ENCODE data around the gene NPTX2.
"Not testable (repeated sequence)": the region's sequence is repeated elsewhere in the genome, so short reads cannot be mapped to it uniquely, and the experiment has no call there.

The NPTX2 gene

DNA sequence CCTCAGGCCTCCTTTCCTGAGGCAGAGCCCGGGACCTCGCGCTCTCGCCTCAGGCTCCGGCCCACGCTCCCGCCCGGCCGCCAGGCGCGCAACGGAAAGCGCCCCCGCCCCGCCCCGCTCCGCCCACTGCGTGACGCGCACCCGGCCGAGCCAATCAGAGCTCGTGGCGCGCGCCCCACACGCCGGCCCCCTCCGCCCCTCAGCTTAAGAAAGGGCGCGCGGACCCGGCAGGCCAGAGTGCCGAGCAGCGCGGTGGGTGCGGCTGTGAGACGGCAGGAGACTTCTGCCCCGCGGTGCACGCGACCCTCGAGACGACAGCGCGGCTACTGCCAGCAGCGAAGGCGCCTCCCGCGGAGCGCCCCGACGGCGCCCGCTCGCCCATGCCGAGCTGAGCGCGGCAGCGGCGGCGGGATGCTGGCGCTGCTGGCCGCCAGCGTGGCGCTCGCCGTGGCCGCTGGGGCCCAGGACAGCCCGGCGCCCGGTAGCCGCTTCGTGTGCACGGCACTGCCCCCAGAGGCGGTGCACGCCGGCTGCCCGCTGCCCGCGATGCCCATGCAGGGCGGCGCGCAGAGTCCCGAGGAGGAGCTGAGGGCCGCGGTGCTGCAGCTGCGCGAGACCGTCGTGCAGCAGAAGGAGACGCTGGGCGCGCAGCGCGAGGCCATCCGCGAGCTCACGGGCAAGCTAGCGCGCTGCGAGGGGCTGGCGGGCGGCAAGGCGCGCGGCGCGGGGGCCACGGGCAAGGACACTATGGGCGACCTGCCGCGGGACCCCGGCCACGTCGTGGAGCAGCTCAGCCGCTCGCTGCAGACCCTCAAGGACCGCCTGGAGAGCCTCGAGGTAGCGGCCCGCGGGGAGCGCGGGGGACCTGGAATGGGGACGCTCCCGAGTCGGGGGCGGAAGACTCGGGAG lies at the start of gene NPTX2:
NPTX2 (plus strand) TSS at position 235 of the 909 bp plus-strand sequence; CDS start at position 412, 177 bp downstream.
- no peak for DNase-seq

- no peak for DNase-seq
Measured at GRCh38 chr7:98567991-98568390, 49.1 kb upstream of the NPTX2 start.

GRCh38 chr7:98568891-98569290 lies 48.2 kb upstream of the NPTX2 start:
- DNase-seq, result peak; percentile 11

GRCh38 chr7:98569691-98570337 lies 47.3 kb upstream of the NPTX2 start:
- DNase-seq, result no peak

GRCh38 chr7:98571006-98571405 lies 46.1 kb upstream of the NPTX2 start:
- DNase-seq, result no peak

DNA sequence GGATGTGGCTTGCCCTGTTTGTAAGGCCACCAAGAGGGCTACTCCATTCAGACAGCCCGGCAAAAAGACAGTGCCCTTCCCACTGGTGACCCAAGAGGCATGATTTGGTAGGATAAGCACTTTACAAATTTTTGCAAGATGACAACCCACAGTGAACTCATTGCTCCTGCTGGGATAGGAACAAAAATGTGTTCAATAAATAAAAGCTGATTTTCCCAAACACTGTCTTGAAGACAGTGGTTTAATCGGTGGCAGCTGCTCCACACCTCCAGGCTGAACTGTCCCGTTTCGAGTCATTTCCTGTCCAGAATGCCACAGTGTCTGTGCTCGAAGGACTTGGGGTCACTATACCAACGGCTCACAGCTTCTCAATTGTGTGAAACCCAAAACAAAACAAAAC lies 45.1 kb upstream of the NPTX2 start:
- no peak for DNase-seq

- not testable (repeated sequence) for DNase-seq
Measured at GRCh38 chr7:98572716-98573115, 44.4 kb upstream of the NPTX2 start.

DNA sequence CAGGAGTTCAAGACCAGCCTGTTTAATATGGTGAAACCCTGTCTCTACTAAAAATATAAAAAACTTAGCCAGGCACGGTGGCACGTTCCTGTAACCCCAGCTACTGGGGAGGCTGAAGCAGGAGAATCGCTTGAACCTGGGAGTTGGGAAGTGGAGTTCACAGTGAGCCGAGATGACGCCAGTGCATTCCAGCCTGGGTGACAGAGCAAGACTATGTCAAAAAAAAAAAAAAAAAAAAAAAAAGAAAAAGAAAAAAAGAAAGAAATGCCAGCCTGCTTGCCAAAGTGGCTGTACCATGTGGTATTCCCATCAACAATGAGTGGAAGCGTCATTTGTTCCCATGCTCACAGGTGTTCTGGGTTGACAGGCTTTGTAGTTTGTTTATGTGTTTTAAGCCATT lies 43.3 kb upstream of the NPTX2 start:
- no peak for DNase-seq

- no peak for DNase-seq
Measured at GRCh38 chr7:98575878-98576277, 41.2 kb upstream of the NPTX2 start.

DNA sequence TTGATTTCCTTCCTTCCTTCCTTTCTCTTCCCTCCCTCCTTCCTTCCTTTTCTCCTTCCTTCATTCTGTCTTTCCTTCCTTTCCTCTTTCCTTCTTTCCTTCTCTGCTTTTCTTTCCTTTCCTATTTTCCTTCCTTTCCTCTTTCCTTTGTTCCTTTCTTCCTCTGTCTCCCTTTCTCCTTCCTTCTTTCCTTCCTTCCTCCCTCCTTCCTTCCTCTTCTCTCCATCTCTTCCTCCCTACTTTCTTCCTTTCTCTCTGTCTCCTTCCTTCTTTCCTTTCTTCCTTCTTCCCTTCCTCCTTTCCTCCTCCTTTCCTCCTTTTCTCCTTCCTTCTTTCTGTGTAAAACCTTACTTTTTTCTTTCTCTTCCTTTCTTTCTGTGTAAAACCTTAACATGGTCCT lies 32.3 kb upstream of the NPTX2 start:
- no peak for DNase-seq

DNA sequence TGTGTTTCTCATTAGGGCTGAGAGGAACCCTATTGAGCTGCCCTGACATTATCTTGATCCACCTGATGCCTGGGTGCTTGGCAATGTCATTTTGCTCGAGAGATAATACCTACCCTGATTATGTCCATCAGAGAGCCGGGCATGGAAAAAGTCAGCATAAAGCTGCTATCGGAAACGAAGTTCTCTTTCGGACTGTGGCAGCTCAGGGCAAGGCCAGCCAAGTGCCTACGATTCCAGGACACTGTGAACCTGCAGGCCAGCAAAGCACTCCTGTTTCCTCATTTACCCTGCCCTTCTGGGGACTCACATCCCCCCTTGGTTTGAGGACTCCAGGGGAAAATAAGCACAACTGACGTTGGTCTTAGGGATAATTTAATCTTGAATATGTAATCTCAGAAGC lies 25.2 kb upstream of the NPTX2 start:
- DNase-seq, result no peak

GRCh38 chr7:98594348-98594747 lies 22.7 kb upstream of the NPTX2 start:
- no peak for DNase-seq

DNA sequence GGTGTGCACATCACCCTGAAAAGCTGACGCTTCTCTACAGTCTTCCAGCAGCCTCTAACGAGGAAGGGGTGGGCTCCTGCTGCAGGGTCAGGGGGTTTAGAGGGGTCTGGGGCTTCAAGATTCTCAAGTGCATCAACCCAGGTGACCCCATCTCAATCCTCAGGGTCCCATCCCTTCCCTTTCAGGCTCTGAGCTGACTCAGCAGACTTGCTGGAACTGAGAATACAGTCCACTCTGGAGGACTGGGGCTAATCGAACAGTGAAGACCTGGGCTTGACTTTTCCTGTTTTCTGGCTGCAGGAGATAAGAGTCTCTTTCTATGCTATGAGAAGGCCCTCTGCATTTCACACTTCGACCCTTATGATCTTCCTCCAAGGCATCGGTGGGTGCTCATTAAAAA lies 22.3 kb upstream of the NPTX2 start:
- no peak for DNase-seq

DNA sequence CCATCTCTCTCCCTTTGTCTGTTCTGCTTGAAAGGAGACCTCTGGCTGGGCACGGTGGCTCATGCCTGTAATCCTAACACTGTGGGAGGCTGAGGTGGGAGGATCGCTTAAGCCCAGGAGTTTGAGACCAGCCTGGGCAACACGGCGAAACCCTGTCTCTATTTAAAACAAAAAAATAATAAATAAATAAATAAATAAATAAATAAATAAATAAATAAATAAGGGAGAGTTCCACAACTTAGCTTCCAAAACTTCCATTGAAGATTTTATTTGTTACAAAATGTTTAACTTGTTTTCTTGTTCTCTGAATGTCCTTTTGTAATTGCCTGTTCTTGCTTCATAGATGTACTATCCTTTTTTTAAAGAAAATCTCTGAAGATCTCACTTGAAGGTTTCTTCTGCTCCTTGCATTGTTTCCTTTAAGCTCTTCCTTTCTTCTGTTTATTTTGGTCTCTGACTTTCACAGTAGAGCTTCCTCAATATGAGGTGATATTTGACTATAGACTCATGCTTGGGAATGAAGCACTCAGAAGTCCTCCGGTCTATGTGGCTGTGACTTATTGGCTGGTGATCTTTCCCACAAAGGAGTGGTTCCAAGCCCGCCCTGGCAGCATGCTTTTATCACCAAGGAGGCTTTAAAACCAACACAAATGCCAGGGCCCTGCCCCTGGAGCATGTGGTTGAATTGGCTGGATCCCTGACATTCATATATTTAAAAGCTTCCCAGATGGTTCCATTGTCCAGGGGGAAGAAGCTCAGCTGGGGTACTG lies 18.1 kb upstream of the NPTX2 start:
- DNase-seq, result no peak

DNA sequence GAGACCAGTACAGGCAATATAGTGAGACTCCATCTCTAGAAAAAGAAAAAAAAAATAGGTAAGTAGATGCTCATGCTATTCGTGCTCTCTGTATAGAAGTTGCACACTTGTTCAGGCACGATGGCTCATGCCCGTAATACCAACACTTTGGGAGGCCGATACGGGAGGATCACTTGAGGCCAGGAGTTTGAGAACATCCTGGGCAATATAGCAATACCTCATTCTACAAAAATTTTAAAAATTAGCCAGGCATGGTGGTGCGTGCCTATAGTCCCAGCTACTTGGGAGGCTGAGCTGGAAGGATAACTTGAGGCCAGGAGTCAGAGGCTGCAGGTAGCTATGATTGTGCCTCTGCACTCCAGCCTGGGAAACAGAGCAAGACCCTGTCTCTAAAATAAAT lies 17.2 kb upstream of the NPTX2 start:
- no peak for DNase-seq

- DNase-seq, result no peak
Measured at GRCh38 chr7:98602755-98603398, 14.2 kb upstream of the NPTX2 start.

- no peak for DNase-seq
Measured at GRCh38 chr7:98603399-98603788, 13.7 kb upstream of the NPTX2 start.

DNA sequence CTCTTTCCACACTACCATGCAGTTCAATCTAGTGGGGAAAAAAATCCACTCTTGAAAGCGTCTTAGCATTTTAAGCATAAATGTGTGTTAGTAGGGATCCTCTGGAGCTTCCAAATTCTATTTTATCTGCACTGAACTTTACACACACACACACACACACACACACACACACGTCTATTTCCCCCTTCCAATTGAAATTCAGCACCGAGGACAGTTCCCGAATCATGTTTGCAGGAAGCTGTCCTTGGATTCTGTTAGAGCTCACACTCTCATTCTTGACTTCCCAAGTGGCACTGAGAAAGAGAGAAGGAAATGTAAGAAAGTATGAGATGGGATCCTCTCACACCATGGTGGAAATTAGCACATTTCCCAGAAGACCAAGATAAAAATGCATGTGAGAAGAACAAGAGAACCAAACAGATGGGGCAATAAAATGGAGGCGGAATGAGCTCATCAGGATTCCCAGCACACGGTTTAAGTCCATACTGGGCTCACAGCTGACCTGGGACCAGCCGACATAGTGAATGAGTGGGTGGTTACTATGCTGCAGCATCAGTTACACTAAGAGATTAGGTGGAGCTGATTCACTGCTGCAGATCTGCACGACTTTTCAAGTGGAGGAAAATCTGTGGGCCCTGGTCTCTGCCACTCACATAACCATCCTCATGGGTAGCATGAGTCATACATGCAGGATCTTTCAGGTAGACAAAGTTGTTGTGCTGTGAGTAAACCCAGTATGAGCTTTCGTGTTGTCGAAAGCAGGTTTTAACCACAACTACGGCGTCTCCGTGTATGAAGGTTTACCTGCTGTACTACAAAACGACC lies 3.3 kb upstream of the NPTX2 start:
- DNase-seq, result peak; percentile 13

DNA sequence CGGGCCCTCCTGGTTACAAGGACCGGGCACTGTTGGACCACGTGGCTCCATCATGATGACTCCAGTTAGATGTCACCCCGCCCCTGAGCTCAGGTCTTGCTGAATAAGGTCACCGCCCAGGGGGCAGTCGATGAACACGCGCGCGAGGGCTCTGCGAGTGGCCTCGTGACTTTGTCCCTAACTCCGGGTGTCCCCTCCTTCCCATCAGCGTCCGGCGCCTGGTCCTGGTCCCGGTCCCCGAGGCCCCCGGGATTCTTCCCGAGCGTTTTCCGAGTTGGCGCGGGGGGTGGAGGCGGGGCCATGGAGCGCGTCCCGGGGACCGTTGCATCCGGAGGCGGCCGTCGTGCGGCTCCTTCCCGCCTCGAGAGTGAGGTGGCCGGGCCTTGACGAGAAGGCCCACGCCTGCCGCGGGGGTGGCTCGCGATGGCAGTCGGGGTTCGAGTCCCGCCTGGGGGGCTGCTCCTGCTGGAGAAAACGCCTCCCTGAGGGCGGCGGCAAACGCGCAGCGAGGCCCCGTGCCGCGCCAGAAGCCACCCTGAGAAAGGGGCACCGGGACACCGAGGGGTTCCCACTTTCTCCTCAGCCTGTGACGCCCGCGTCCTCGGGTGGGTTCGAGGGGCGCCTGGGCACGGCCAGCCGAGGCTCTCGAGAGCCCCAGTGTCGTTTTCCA lies 569 bp upstream of the NPTX2 start:
- DNase-seq, result no peak

DNA sequence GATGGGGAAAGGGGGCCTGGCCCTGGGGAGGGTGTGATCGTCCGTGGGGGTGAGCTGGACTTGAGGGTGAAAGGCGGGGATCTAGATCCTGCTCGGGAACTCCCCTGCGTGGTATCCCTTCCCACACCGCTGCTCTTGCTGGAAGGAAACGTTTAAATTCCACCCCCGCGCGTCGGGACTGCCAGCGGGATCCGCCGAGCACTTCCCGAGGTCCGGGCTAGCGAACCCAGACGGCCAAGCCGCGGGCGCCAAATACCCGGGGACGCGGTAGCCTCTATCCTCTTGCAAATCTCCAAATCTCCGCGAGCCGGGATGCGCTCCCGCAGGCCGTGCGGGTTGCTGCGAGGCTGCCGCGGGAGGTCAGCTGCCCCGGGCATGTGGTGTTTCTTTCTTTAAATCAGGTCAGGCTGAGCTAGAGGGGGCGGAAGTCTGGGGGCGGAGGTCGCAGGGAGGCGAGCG lies 904 bp downstream of the NPTX2 start:
- no peak for DNase-seq

- no peak for DNase-seq
Measured at GRCh38 chr7:98618786-98619185, 1.7 kb downstream of the NPTX2 start.

All from DMS53 (cell line).